OCI-LY7 (cell line): ENCODE data around the gene GBP4. TPM values are rescaled to one million over a fixed set of nuclear protein-coding genes. Genes with fewer than 3 reads are reported as not detected.

ENCODE experiments used
- BruUV-seq: library from RNA; stranded (reverse); fragments of 400-500 nt; replicated peaks from 2 replicates; lab custom pipeline; 2021; lab: Mats Ljungman, UMichigan
- CTCF ChIA-PET: fragments of 300-600 bp; sonication (Branson Sonifier 250); formaldehyde crosslinking; loops from one replicate; lab custom pipeline; 2022; ENCODE audit warnings: antibody characterized with exemption; ENCODE audit not compliant: unreplicated experiment; lab: Charles Lee
- POLR2A ChIA-PET: fragments of 300-600 bp; sonication (Branson Sonifier 250); formaldehyde crosslinking; loops from one replicate; lab custom pipeline; 2022; ENCODE audit warnings: antibody characterized with exemption; lab: Charles Lee
- DNase-seq: peaks from one replicate; pipeline ENCODE4 v3.0.0-alpha.2; 2015; ENCODE audit warnings: low spot score
- H2AFZ ChIP-seq: fragments of 200-600 bp; sonication (generic), shearing (Covaris generic); 2 replicates; pipeline ENCODE4 v1.6.1; 2014; ENCODE audit warnings: mild to moderate bottlenecking, antibody characterized with exemption, low read length, moderate library complexity
- H3K27ac ChIP-seq: fragments of 200-600 bp; sonication (generic); 2 replicates; pipeline ENCODE4 v1.5.1; 2014; ENCODE audit warnings: mixed run types, low read depth, mild to moderate bottlenecking, moderate library complexity, low read length, inconsistent platforms; ENCODE audit not compliant: poor library complexity, severe bottlenecking
- H3K36me3 ChIP-seq: fragments of 200-600 bp; sonication (generic); 2 replicates; pipeline ENCODE4 v1.6.1; 2014; ENCODE audit warnings: mild to moderate bottlenecking, antibody characterized with exemption, low read length, moderate library complexity, mixed read lengths; ENCODE audit not compliant: insufficient read depth
- H3K4me1 ChIP-seq: fragments of 200-600 bp; sonication (generic); 2 replicates; pipeline ENCODE4 v1.5.1; 2014; ENCODE audit warnings: mild to moderate bottlenecking, low read length; ENCODE audit not compliant: insufficient read depth, poor library complexity, severe bottlenecking
- H3K4me2 ChIP-seq: fragments of 200-600 bp; sonication (generic); 2 replicates; pipeline ENCODE4 v1.6.1; 2014; ENCODE audit warnings: mild to moderate bottlenecking, low read length
- H3K4me3 ChIP-seq: fragments of 200-600 bp; sonication (generic); 2 replicates; pipeline ENCODE4 v1.5.1; 2014; ENCODE audit warnings: mild to moderate bottlenecking, low read depth, low read length; ENCODE audit not compliant: poor library complexity, severe bottlenecking
- H3K79me2 ChIP-seq: fragments of 200-600 bp; sonication (generic); 2 replicates; pipeline ENCODE4 v1.6.1; 2016; ENCODE audit warnings: low read depth, mild to moderate bottlenecking, low read length, moderate library complexity, mixed read lengths; ENCODE audit not compliant: insufficient read depth
- H3K9me2 ChIP-seq: fragments of 200-600 bp; sonication (generic); 2 replicates; pipeline ENCODE4 v1.6.1; 2016; ENCODE audit warnings: mild to moderate bottlenecking, low read length, mixed read lengths; ENCODE audit not compliant: insufficient read depth
- H3K9me3 ChIP-seq: fragments of 200-600 bp; sonication (generic); 2 replicates; pipeline ENCODE4 v1.6.1; 2014; ENCODE audit warnings: mild to moderate bottlenecking, mixed run types, low read length, mixed read lengths
- H4K20me1 ChIP-seq: fragments of 200-600 bp; sonication (generic); 2 replicates; pipeline ENCODE4 v1.6.1; 2014; ENCODE audit warnings: mild to moderate bottlenecking, antibody characterized with exemption, low read length, moderate library complexity, mixed read lengths; ENCODE audit not compliant: insufficient read depth
- EZH2phosphoT487 ChIP-seq: fragments of 200-600 bp; sonication (generic); IDR thresholded peaks from 2 replicates; pipeline ENCODE4 v1.6.1; 2018; ENCODE audit warnings: low read depth, borderline replicate concordance, mild to moderate bottlenecking, mixed run types, antibody characterized with exemption, low read length, moderate library complexity, mixed read lengths
- intact Hi-C: fragments of 100-400 bp; cut with micrococcal nuclease; formaldehyde crosslinking; loops from one replicate; pipeline ENCODE4 v1.10.0; 2022; ENCODE audit not compliant: unreplicated experiment
- total RNA-seq, 2 experiments: library from RNA; depleted of rRNA in 1 of 2; stranded (reverse); fragments of >200 nt in 1 of 2; shearing (Covaris generic) in 1 of 2; gene quantifications; 2 replicates each; pipeline ENCODE4 v1.2.3, GENCODE V29; 2014 to 2022
- TF ChIP-seq, protein P1 (sequence below): fragments of 200-600 bp; sonication (generic); conservative IDR thresholded peaks from 2 replicates; pipeline ENCODE4 v1.5.1; 2014; ENCODE audit warnings: mild to moderate bottlenecking, antibody characterized with exemption, low read length, moderate library complexity, mixed read lengths

The GBP4 gene
- total RNA-seq, 2 experiments from 2014 or later: not detected

- DNase-seq: no peak
- Histone ChIP-seq H3K79me2 (no peaks in the 10 kb centered on the region), H3K9me2 (no peaks in the 10 kb centered on the region), H4K20me1 (no peaks in the 10 kb centered on the region), H3K4me3 (no peak overlapping the region), H3K4me1 (no peaks in the 10 kb centered on the region), H3K4me2 (no peak overlapping the region), H3K9me3 (no peaks in the 10 kb centered on the region), H2AFZ (no peak overlapping the region), H3K36me3 (no peaks in the 10 kb centered on the region), H3K27ac (no peak overlapping the region)
- POLR2A ChIA-PET: interaction anchor here (0.6 kb wide), 1 partner anchor 446 kb away, joined by 3 read pairs; no protein-coding TSS in a partner anchor
- TF ChIP-seq, protein P1, sequence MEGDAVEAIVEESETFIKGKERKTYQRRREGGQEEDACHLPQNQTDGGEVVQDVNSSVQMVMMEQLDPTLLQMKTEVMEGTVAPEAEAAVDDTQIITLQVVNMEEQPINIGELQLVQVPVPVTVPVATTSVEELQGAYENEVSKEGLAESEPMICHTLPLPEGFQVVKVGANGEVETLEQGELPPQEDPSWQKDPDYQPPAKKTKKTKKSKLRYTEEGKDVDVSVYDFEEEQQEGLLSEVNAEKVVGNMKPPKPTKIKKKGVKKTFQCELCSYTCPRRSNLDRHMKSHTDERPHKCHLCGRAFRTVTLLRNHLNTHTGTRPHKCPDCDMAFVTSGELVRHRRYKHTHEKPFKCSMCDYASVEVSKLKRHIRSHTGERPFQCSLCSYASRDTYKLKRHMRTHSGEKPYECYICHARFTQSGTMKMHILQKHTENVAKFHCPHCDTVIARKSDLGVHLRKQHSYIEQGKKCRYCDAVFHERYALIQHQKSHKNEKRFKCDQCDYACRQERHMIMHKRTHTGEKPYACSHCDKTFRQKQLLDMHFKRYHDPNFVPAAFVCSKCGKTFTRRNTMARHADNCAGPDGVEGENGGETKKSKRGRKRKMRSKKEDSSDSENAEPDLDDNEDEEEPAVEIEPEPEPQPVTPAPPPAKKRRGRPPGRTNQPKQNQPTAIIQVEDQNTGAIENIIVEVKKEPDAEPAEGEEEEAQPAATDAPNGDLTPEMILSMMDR: no peak
- TF ChIP-seq EZH2phosphoT487: no peak
- no TSS peak for BruUV-seq
- intact Hi-C loops: no loop called here
- CTCF ChIA-PET: no interaction called here
Observed at GRCh38 chr1:89171067-89171438, 27.7 kb downstream of the GBP4 start.

DNA sequence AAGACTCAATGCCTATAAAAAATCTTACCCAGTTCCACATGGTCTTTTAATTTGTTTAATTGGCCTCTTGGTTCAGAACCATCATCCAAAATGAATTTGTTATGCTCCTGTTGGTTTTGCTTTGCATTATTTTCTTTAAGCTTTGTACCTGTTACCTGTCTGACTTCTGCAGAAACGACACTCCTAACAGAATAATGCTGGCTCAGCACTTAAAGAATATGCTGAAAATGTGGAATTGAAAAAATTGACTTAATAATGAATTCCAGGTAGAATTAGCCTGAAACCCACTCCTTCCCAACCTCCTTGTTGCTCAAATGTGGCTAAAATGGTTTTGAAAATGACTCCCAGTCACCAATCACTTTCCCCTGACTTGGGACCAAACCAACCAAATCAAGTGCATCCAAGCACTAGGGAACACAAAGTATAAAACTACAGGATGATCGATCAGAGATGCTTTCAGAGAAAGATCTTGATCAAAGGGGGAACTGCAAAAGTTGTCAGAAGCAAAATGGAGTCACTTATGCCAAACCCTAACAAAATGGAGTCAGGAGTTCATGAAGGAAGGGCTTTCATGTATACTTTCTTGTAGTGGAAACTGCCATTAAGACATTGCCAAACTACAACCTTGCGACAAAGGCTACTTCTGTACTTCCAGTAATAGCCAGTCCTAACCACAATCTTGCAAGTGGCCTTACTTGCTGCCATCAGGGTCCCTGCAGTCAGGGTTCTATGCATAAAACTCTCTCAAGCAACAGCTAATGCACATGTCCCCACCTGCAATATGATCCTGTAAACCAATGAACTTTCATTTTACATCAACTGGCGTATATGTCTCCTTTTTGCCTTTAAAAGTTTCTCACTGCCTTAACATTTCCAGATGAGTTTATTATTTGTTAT, 28.3 kb downstream of the GBP4 start:
- BruUV-seq: no TSS peak
- Histone ChIP-seq H3K4me3 (no peak overlapping the region), H3K79me2 (no peaks in the 10 kb centered on the region), H3K36me3 (no peaks in the 10 kb centered on the region), H3K27ac (no peak overlapping the region), H3K9me3 (no peaks in the 10 kb centered on the region), H4K20me1 (no peaks in the 10 kb centered on the region), H3K9me2 (no peaks in the 10 kb centered on the region), H2AFZ (no peak overlapping the region), H3K4me1 (no peaks in the 10 kb centered on the region), H3K4me2 (no peak overlapping the region)
- no peak for TF ChIP-seq EZH2phosphoT487
- TF ChIP-seq, protein P1: no peak
- DNase-seq: no peak
- ChIA-PET POLR2A (interaction anchor here (0.6 kb wide), 1 partner anchor 446 kb away, joined by 3 read pairs; no protein-coding TSS in a partner anchor), CTCF (no interaction called here)
- intact Hi-C loops: no loop called here

GRCh38 chr1:89169166-89169565, 29.6 kb downstream of the GBP4 start:
- TF ChIP-seq, protein P1: no peak
- no peak for TF ChIP-seq EZH2phosphoT487

More at GRCh38 chr1:89169166-89169565, 29.6 kb downstream of the GBP4 start:
- Histone ChIP-seq H3K27ac (no peak overlapping the region), H3K4me2 (no peak overlapping the region), H3K79me2 (no peaks in the 10 kb centered on the region), H3K9me3 (no peaks in the 10 kb centered on the region), H4K20me1 (no peaks in the 10 kb centered on the region), H3K36me3 (no peaks in the 10 kb centered on the region), H3K9me2 (no peaks in the 10 kb centered on the region), H2AFZ (no peak overlapping the region), H3K4me1 (no peaks in the 10 kb centered on the region), H3K4me3 (no peak overlapping the region)
- no peak for DNase-seq
- intact Hi-C loops: no loop called here
- CTCF ChIA-PET: no interaction called here
- POLR2A ChIA-PET: interaction anchor here (0.6 kb wide), 1 partner anchor 397 kb away, joined by 3 read pairs; no protein-coding TSS in a partner anchor
- no TSS peak for BruUV-seq
